GM21367 (cell line): ENCODE measurements around the gene TUBB4A.

ENCODE experiments used
- ATAC-seq: cut with Tn5 transposase; IDR thresholded peaks from one replicate; pipeline ENCODE4 v1.9.1; 2021; ENCODE audit not compliant: unreplicated experiment

The TUBB4A gene

DNA sequence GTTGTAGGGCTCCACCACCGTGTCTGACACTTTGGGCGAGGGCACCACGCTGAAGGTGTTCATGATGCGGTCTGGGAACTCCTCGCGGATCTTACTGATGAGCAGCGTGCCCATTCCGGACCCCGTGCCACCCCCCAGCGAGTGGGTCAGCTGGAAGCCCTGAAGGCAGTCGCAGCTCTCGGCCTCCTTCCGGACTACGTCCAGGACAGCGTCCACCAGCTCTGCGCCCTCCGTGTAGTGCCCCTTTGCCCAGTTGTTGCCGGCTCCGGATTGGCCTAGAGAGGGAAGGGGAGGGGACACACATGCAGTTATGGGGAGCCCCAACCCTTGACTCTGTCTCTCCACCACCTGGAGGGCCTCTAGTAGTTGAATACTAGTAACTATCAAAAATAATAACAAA is 6.2 kb downstream of the TUBB4A start:
- no peak for ATAC-seq

DNA sequence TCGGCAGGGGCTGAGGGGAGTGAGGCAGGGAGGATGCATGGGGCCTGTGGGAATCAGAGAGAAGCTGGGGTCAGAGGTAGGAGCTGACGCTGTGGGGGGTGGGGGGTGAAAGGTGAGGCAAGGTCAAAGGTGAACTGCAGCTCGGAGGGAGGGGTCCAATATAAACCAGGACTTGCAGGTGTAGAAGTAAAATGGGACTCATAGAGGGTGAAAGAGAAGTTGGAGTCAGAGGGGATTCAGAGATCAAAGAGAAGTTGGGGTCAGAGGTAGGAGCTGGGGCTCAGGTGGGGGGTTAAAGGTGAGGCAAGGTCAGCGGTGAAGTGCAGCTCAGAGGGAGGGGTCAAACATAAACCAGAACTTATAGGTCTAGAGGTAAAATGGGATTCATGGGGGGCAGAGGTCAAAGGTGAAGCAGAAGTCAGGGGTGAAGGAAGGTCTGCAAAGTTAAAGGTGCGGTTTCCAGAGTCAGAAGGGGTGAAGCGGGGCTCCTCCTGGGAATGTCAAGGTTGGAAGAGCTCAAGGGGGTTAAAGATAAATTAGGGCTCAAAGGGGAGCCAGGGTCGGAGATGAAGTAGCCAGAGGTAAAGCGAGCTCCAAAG is 7.6 kb downstream of the TUBB4A start:
- no peak for ATAC-seq

DNA sequence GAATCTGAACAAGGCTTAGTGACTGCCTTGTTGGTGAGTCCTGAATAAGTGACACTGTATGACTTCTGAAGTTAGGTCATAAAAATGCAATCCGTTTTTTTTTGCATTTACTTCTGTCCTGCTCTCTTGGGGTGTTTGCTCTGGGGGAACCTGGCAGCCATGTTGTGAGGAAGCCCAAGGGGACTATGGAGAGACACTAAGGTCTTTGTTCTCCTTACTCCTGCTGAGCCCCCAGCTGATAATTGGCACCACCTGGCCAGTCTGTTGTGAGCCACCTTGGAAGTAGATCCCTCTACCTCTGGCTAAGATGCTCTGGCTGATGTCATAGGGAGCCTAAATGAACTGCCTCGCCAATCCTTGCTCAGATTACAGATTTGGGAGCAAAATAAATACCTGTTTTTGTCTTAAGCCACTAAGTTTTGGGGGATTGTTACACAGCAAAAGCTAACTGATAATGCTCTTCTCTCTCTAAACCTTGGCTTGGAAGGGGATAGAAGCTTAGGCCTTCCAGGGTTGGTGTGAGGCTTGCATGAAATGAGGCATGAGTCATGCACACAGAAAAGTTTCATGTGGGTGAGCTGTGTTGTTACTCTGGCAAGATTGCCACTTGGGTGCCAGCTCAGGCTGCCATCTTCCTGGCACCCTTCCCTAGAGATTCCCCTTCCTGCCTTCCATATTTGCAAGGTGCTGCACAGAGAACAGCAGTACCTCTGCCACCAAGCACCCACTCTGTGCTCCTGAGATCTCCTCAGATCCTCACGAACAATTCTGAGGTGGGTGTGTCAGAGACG is 10.1 kb downstream of the TUBB4A start:
- ATAC-seq: no peak

DNA sequence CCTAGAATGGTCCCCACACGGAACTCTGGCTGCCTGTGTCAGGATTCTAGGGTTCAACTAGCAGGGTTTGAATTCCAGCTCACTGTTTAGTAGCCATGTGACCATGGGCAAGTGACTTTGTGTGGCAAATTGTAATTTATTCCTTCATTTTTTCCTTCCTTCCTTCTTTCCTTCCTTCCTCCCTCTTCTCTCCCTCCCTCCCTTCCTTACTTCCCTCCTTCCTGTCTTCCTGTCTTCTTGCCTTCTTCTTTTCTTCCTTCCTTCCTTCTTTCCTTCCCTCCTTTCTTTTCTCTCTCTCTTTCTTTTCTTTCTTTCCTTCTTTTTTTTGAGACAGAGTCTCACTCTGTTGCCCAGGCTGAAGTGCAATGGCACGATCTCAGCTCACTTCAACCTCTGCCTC is 12.0 kb downstream of the TUBB4A start:
- ATAC-seq: no peak

DNA sequence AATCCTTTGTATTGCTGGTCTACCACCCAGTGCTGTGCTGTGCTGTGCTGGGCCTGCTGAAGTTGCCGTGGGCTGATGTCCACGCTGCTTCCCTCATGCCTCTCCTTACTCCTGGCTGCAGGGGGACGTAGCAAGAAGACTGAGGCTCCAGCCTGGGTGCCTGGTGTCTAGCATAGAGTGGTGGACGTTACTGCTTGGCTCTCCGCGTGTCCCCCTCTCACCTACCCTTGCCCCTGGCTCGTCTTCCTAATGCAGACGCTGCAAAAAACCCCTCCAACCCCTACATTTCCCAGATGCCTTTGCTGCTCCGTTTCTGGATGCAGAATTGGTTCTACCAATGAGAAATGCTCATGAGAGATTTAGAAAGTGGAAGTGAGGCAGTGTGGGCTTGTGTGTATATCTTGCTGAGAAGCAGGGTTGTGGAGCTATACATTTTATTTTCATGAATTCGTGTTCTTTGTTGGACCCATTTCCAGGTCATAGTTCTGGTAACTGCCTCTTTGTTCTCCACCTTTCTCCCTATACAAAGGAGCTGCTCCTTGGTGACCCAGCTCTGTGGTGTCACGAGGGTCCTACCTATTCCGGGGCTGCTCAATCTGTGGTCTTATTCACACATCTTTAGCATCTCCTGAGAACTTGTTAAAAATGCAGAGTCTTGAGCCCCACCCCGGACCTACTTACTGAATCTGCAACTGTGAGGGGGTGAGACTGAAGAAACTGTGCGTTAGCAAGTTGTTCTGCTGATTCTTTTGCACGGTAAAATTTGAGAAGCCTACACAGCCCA is 12.6 kb downstream of the TUBB4A start:
- ATAC-seq: no peak

DNA sequence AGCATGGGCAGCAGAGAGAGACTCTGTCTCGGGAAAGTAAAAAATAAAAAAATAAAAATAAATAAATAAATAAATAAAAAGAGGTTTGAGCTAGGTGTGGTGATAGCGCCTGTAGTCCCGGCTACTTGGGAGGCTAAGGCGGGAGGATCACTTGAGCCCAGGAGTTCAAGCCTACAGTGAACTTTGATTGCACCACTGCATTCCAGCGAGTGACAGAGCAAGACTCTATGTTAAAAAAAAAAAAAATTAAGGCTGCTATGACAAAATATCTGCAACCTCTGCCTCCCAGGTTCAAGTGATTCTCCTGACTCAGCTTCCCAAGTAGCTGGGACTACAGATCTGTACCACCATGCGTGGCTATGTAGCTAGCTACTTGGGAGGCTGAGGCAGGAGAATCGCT is 17.3 kb downstream of the TUBB4A start:
- ATAC-seq: no peak

DNA sequence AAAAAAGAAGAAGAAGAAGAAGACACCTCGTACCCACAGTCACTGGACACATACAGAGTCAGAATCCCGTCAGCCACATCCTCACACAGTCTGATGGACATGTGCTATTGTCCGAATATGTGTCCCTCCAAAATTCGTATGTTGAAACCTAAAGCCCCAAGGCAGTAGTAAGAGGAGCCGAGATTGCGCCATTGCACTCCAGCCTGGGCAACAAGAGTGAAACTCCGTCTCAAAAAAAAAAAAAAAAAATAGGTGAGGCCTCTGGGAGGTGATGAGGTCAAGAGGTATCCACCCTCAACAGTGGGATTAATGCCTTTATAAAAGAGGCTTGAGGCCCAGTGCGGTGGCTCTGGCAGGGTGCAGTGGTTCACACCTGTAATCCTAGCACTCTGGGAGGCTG is 17.9 kb downstream of the TUBB4A start:
- ATAC-seq: no peak

DNA sequence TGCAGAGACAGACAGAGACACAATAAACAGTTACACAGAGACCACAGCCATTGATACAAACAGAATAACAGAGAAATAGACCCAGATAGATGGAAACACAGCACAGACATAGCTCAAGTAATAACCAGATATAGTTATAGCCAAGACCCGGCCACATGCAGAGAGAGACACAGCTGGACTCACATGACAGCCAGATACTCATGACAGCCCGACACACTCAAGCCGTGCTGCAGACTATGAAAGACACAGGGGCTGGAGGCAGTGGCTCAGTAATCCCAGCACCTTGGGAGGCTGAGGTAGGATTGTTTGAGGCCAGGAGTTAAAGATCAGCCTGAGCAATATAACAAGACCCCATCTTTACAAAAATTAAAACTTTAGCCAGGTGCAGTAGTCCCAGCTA is 18.9 kb downstream of the TUBB4A start:
- ATAC-seq: no peak

DNA sequence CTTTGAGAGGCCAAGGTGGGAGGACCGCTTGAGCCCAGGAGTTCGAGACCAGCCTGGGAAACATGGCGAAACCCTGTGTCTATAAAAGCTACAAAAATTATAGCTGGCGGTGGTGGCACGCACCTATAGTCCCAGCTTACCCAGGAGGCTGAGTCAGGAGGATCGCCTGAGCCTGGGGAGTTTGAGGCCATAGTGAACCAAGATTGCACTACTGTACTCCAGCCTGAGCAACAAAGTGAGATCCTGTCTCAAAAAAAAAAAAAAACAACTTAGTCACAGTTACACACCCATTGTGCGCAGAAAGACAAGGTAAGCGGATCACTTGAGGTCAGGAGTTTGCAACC is 19.8 kb downstream of the TUBB4A start:
- no peak for ATAC-seq

DNA sequence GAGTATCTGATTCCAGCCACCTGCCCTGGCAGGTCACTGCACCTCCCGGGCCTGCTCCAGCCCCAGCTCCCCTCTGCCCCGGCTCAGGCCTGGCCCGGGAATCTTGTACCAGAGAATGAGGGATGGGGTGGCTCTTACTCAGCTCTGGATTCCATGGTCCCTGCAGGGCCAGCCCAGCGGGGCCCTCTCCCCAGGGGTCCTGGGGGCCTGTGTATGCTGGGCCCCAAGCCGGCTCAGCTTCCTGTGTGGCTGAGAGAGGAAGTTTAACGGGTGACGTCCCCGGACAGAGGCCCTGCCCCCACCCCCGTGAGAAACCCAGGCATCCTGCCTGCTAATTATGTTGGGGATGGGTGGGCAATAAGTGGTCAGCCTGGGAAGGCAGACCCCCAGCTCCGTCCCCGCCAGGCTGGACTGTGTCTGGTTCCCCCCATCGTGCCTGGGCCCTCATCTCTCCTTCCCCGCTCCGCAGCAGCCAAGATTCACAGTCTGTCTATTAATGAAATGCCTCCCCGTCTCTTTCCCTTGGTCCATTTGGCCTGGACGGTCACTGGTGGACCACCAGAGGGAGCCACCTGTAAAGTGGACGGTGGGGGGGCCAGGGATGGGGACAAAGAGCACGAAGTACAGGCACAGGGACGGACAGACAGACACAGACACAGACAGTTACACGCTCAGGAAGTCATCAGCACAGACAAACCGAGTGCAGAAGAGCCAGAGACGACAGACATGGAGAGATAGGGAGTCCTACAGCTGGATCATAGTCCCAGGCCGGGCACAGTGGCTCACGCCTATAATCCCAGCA is 20.4 kb downstream of the TUBB4A start, which contains the start of gene DENND1C:
Gene DENND1C, minus strand, starts transcription at position 247 of the 802 bp plus-strand sequence. Its CDS starts 92 bp downstream, at position 155.
- ATAC-seq: no peak

DNA sequence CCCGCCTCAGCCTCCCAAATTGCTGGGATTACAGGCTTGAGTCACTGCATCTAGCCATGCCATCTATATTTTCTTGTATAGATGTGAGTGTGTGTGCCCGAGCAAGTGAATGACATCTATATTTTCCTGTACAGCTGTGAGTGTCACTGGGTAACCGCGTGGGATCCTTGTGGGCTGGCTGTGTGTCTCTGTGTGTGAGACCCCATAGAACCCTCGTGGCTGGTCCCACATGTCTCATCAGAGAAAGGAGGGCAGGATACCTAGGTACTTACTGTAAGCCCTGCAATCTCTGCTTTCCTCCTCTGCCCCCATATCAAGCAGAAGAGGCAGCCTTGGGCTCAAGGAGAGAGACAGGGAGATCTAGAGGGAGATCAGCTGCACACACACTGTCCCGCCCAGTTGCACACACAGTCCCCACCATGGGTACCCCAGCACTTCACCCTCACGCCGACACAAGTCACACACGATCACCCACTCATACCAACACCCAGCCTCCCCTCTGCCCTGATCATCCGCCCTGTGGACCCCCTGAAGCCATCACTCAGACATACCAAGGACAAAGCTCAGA is 21.2 kb downstream of the TUBB4A start:
- ATAC-seq: no peak

DNA sequence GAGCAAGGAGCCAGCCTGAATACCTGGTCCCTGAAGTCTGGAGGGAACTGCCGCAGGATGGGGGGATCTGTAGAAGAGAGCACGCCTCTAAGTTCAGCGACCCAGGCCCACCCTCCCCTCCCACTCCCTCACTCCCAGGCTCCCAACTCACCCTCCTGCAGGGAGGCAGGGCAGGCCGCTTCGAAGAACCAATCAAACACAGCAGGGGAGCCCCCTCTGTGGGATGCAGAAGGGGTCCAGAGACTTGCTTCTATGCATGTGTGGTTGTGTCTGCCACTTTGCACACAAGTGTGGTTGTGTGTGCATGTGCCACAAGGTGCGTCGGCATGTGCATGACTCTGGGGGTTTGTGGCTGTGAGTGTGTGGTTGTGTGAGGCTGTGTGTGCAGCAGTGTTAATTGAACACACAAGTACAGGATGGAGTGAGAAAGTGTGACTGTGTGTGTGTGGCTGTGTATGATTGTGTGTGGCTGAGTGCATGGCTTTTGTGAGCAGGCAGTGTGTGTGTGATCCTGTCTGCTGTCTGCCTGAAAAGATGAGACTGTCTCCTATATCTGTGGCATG is 22.2 kb downstream of the TUBB4A start:
- ATAC-seq: no peak

DNA sequence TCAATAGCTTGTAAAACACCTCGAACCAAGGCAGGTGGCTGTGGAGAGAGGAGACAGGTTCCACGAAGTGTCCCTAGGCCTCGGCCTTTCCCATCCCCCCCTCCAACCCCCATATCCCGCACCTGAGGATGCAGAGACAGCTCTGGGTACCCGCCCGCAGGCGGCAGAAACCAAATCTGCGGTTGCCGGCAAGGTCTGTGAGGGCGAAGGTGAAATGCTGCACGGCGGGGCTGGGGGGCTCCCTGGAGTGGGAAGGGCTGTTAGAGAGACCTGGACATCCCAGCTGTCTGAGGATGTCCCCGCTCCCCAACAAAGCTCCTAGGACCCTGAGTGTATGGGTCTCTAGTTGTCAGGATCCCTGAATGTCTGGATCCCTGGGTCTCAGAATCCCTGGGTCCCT is 23.3 kb downstream of the TUBB4A start:
- no peak for ATAC-seq

DNA sequence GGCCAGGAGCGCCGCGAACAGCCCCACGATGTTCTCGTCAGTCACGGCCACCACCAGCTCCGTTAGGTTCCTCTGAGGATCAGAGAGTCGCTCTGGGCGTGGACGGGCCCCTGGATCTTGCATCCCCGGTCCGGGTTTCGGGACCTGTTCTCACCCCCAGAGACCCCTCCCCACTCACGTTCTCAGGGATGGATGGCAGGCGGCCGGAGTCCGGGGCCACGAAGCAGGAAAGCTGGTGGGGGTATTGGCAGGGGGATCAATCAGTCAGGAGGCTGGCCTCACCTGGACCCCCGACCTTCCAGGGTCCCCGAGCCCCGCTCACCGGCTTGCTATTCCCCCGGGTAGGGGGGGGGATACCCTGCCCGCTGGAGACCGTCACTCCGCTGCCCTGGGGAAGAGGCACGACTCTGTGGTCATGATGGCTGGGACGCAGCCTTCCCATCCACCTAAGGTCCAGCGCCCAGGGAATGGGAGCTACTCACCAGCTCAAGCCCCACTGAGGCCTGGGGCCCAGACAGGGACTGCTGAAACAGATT is 25.1 kb downstream of the TUBB4A start:
- no peak for ATAC-seq

DNA sequence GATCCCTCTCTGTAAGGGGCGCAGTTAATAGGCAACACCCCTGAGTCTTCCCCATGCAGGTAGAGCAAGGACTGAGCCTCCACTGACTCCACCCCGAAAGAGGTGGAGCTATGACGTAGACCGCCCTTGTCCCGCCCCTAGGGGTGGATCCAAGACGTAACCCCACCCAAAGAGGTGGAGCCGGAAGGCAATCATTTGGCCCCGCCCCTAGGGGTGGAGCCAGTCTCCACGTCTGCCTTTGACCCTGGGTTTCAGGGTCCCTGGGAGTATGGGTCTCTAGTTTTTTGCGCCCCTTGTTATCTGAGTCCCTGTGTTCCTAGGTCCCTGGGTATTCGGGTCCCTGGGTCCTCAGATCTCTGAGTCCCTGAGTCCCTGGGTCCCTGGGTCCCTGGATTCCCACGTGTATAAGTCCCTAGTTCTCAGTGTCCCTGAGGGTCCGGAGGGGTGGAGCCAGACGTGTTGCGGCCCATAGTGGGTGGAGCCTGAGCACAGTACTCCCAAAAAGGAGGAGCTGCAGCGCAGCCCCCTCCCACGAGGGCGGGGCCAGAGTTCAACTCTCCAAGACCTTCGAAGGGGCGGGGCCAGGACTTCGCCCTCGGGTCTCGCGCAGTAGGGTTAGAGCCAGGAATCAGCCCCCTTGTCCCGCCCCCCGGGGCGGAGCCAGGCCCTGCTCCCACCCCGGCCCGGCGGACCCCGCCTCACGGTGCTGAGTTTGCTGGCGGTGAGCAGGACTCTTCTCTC is 25.8 kb downstream of the TUBB4A start:
- no peak for ATAC-seq

DNA sequence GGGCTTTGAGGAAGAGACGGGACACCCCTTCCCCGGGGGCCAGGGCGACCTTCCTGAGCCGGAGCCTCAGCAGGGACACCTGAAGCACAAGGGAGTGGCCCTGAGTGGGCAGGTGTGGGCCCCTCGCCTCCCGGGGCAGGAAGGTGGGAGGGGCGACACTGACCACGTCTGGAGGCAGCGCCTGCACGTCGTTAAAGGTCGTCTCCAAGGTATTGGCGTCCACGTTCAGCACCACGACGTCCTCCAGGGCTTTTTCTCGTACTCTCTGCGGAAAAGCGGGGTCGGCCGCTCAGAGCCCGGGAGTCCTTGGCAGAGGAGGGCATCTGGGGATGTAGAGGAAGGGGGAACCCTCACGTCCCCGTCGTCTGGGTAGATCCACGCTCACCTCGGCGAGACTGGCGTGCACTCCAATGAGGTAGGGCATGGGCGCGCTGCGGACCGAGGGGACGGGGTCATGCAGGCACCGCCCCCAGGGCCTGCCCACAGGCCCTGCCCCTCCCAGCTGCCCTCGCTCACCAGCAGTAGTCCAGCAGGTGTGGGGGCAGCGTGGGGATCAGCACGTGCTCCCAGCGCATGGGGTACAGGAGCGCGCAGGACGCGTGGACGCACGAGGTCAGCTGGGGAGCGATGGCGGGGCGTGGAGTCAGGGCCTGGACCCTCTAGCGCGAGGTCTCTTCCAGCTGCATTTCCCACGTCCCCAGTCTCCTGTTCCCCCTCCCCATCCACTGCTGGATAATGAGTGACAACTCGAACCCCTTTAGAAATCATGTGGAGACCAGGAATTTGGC is 26.6 kb downstream of the TUBB4A start:
- ATAC-seq: no peak

DNA sequence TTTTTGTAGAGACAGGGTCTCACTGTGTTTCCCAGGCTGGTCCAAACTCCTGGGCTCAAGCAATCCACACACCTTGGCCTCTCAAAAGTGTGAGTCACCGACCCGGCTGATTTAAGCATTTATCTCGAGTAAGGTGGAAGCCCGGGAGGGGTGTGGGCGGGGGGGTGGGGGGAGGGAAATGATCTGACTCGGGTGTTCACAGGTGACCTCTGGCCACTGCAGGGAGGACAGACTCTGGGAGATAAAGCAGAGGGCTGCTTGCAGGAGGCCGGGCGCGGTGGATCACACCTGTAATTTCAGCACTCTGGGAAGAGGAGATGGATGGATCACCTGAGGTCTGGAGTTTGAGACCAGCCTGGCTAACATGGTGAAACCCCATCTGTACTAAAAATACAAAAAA is 28.5 kb downstream of the TUBB4A start:
- no peak for ATAC-seq

DNA sequence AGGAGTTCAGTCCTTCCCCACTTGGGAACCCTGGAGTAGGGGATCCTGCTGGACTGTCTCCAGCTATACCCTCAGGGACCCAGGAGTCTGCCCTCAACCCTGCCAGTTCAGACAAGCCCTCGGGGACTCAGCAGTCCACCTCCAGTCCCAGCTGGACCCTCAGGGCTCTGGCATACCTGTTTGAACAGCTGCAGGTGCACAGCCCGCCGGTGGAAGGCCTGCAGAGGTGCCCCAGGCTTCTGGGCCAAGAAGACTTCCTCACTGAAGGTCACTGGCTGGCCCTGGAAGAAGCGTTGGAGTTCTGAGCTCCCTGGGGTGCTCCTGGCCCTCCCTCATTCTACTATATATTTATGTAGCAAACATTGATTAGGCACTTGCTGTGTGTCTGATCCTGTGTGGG is 29.4 kb downstream of the TUBB4A start:
- no peak for ATAC-seq

DNA sequence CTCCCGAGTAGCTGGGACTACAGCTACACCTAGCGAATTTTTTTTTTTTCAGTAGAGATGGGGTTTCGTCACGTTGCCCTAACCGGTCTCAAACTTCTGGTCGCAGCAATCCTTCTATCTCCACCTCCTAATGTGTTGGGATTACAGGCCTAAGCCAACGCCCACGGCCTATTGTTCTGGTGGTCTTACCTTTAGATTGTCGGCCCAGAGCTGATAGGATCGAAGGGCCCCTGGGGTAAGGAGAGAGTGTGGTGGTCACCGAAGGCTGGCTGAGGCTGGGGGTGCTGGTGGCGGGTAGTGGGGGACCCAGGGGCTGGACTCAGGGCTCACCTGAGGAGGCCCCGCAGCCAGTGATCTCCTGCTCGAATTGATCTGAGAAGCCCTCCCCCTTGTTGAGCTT is 31.0 kb downstream of the TUBB4A start:
- no peak for ATAC-seq
